GM12873 (cell line): ENCODE results near the gene CALML5.

Experiments
- TF ChIP-seq, protein P1 (sequence below): IDR thresholded peaks from 2 replicates; pipeline ENCODE4 v1.5.1; 2012; ENCODE audit warnings: low read depth, mild to moderate bottlenecking, moderate library complexity, low read length, control low read depth; ENCODE audit not compliant: insufficient read depth; ENCODE audit errors: missing control alignments

CALML5 gene

GRCh38 chr10:5467207-5467535 lies 32.2 kb downstream of the CALML5 start:
- TF ChIP-seq, protein P1, sequence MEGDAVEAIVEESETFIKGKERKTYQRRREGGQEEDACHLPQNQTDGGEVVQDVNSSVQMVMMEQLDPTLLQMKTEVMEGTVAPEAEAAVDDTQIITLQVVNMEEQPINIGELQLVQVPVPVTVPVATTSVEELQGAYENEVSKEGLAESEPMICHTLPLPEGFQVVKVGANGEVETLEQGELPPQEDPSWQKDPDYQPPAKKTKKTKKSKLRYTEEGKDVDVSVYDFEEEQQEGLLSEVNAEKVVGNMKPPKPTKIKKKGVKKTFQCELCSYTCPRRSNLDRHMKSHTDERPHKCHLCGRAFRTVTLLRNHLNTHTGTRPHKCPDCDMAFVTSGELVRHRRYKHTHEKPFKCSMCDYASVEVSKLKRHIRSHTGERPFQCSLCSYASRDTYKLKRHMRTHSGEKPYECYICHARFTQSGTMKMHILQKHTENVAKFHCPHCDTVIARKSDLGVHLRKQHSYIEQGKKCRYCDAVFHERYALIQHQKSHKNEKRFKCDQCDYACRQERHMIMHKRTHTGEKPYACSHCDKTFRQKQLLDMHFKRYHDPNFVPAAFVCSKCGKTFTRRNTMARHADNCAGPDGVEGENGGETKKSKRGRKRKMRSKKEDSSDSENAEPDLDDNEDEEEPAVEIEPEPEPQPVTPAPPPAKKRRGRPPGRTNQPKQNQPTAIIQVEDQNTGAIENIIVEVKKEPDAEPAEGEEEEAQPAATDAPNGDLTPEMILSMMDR = no peak

GRCh38 chr10:5466451-5467206 lies 32.7 kb downstream of the CALML5 start:
- TF ChIP-seq, protein P1 = no peak

DNA sequence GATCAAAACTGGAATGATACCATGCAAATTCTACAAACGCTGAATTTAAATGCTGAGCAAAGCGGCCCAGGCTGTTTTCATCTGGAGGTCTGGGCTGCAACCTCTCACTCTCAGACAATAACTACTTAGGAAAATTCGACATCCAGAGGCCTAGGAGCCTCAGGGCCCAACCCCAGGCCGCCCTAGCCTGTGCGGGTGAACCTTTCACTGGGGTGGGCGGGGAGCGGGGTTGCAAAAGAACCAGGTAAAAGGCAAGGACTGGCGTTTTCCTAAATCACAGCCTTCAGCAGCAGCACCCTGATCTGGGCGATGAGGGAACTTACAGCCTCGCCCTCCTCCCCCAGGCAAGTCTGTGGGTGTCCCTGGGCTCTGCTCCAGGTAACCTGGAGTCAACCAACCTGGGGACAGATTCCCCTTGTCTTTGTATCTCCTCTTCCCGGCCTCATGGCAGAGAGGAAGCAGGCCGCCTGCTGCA lies 33.4 kb downstream of the CALML5 start:
- TF ChIP-seq, protein P1 = no peak

DNA sequence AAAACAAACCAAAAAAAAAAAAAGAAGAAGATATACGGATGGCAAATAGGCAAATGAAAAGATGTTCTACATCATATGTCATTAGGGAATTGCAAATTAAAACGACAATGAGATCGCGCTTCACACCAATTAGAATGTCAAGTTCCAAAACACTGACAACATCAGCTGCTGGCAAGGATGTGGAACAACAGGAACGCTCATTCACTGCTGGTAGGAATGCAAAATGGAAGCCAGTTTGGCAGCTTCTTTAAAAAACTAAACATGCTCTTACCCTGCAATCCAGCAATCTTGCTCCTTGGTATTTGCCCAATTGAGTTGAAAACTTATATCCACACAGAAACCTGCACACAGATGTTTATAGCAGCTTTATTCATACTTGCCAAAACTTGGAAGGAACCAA lies 34.8 kb downstream of the CALML5 start:
- TF ChIP-seq, protein P1 = no peak

DNA sequence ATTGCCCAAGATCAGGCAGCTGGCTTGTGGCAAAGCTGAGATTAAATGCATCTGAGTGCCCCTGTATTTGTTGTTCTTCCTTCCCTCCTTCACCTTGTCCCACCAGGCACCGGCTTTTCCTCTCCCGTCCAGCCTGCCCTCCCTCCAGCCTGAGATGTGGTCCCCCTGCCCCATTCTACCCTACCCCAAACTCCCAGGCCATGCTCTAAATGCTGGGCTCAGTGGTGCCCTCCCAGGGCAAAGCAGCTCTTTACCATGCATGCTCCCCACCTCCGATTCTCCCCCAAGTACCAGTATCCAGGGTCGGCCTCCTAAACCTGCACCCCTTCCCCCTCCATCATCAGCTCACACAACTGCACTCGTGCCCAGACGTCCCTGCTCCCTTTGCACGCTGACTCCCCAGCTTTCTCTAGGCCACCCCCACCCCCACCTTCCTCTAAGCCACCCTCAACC lies 36.5 kb downstream of the CALML5 start:
- TF ChIP-seq, protein P1 = no peak

- TF ChIP-seq, protein P1 = no peak
Observed at GRCh38 chr10:5461914-5462840, 37.2 kb downstream of the CALML5 start.

DNA sequence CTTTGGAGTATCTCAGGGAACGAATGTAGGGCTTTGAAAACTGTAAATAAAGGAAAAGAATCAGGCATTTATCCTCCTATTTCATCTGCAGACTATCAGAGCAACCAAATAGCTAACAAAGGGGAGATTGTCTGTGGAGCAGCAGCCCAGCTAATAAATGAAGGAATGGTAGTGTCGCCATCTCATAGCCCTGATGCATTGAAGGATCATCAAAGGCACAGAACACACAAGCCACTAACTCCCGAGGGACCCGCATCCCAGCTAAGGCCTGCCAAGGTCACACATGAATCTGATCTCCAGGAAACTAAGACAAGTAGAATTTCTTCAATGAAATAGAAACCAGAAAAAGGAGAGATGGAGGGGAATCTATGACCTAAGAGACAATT lies 38.2 kb downstream of the CALML5 start:
- TF ChIP-seq, protein P1 = no peak
